ENCODE measurements around the gene RALBP1. TPM values are rescaled to one million over a fixed set of nuclear protein-coding genes. Genes with fewer than 3 reads are reported as not detected.

RALBP1 gene
- polyA plus RNA-seq, 1 donor (not counting 4 experiments of a cell fraction or from before 2014, with no cell fraction given): 47.6 TPM

GRCh38 chr18:9561759-9562158, 86.4 kb downstream of the RALBP1 start:
- H3K79me2 ChIP-seq (ENCODE audit: control insufficient read depth, insufficient read depth, low read length): peaks cover 26% of the 10 kb centered on the region
- no peak for DNase-seq (ENCODE audit: low read depth, low spot score)
- dilution Hi-C loops (cut with MboI; ENCODE audit: extremely low pct_ligation_motif_present, low sequenced_read_pairs): no loop called here

GRCh38 chr18:9562584-9562983, 87.3 kb downstream of the RALBP1 start:
- peaks cover 33% of the 10 kb centered on the region for H3K79me2 ChIP-seq (ENCODE audit: control insufficient read depth, insufficient read depth, low read length)
- peaks cover 29% of the 10 kb centered on the region for H3K4me1 ChIP-seq (ENCODE audit: control insufficient read depth, extremely low read depth, insufficient read depth, low read length)
- no peak overlapping the region for H2AFZ ChIP-seq (ENCODE audit: control insufficient read depth, low read length)
- H4K20me1 ChIP-seq (ENCODE audit: control insufficient read depth, extremely low read depth, insufficient read depth, low read length): no peaks in the 10 kb centered on the region
- TF ChIP-seq CTCF (optimal IDR thresholded peaks at IDR 0.05 in 1 of 3, IDR thresholded peaks at IDR 0.05 in 1 of 3, conservative IDR thresholded peaks at IDR 0.05 in 1 of 3; ENCODE audit: extremely low read depth in 1 of 3, insufficient read depth in 2 of 3, low read length in 3 of 3) (no peak), EZH2 (IDR thresholded peaks at IDR 0.05; ENCODE audit: low read length) (no peak)
- no peak overlapping the region for H3K27ac ChIP-seq (ENCODE audit: control insufficient read depth, insufficient read depth, low read length)
- dilution Hi-C loops (cut with MboI; ENCODE audit: extremely low pct_ligation_motif_present, low sequenced_read_pairs): no loop called here
- no peak overlapping the region for H3K4me3 ChIP-seq (ENCODE audit: control insufficient read depth in 2 of 3, extremely low read depth in 1 of 3, insufficient read depth in 2 of 3, low read depth in 1 of 3, low read length in 3 of 3)
- H3K9me1 ChIP-seq (ENCODE audit: control insufficient read depth, extremely low read depth, insufficient read depth, low read length): no peaks in the 10 kb centered on the region
- DNase-seq (ENCODE audit: low read depth, low spot score) (no peak), FAIRE-seq (no peak)
- H3K4me2 ChIP-seq (ENCODE audit: control insufficient read depth, extremely low read depth, insufficient read depth, low read depth, low read length): no peak overlapping the region
- H3K36me3 ChIP-seq (ENCODE audit: control insufficient read depth in 2 of 2, extremely low read depth in 1 of 2, insufficient read depth in 2 of 2, low read length in 2 of 2): peaks cover 35 to 53% of the 10 kb centered on the region in 2 experiments
- no peaks in the 10 kb centered on the region for H3K9me3 ChIP-seq (ENCODE audit: control insufficient read depth, low read depth, low read length)
- no peaks in the 10 kb centered on the region for H3K27me3 ChIP-seq (ENCODE audit: control insufficient read depth, extremely low read depth, insufficient read depth, low read length)
- H3K9ac ChIP-seq (ENCODE audit: control insufficient read depth, extremely low read depth, insufficient read depth, low read length): no peak overlapping the region

More at GRCh38 chr18:9561759-9562158, 86.4 kb downstream of the RALBP1 start:
- FAIRE-seq: no peak
- H3K4me1 ChIP-seq (ENCODE audit: control insufficient read depth, extremely low read depth, insufficient read depth, low read length): peaks cover 35% of the 10 kb centered on the region
- H3K4me2 ChIP-seq (ENCODE audit: control insufficient read depth, extremely low read depth, insufficient read depth, low read depth, low read length): no peak overlapping the region
- H2AFZ ChIP-seq (ENCODE audit: control insufficient read depth, low read length): no peak overlapping the region
- no peaks in the 10 kb centered on the region for H3K9me3 ChIP-seq (ENCODE audit: control insufficient read depth, low read depth, low read length)
- H3K27me3 ChIP-seq (ENCODE audit: control insufficient read depth, extremely low read depth, insufficient read depth, low read length): no peaks in the 10 kb centered on the region
- H3K36me3 ChIP-seq (ENCODE audit: control insufficient read depth in 2 of 2, extremely low read depth in 1 of 2, insufficient read depth in 2 of 2, low read length in 2 of 2): peaks cover 30 to 53% of the 10 kb centered on the region in 2 experiments
- no peak overlapping the region for H3K9ac ChIP-seq (ENCODE audit: control insufficient read depth, extremely low read depth, insufficient read depth, low read length)
- no peak overlapping the region for H3K4me3 ChIP-seq (ENCODE audit: control insufficient read depth in 2 of 3, extremely low read depth in 1 of 3, insufficient read depth in 2 of 3, low read depth in 1 of 3, low read length in 3 of 3)
- H3K9me1 ChIP-seq (ENCODE audit: control insufficient read depth, extremely low read depth, insufficient read depth, low read length): no peaks in the 10 kb centered on the region
- TF ChIP-seq EZH2 (IDR thresholded peaks at IDR 0.05; ENCODE audit: low read length): no peak
- TF ChIP-seq CTCF (optimal IDR thresholded peaks at IDR 0.05 in 1 of 3, IDR thresholded peaks at IDR 0.05 in 1 of 3, conservative IDR thresholded peaks at IDR 0.05 in 1 of 3; ENCODE audit: extremely low read depth in 1 of 3, insufficient read depth in 2 of 3, low read length in 3 of 3): no peak
- H3K27ac ChIP-seq (ENCODE audit: control insufficient read depth, insufficient read depth, low read length): no peak overlapping the region
- H4K20me1 ChIP-seq (ENCODE audit: control insufficient read depth, extremely low read depth, insufficient read depth, low read length): no peaks in the 10 kb centered on the region
